Endothelial cell of umbilical vein (primary cell): ENCODE data around the gene ACTMAP. TPM values are rescaled to one million over a fixed set of nuclear protein-coding genes. Genes with fewer than 3 reads are reported as not detected.

Source experiments
- BruUV-seq: library from RNA; stranded (reverse); fragments of 400-500 nt; replicated peaks from 2 replicates; lab custom pipeline; 2021; lab: Mats Ljungman, UMichigan
- CTCF ChIA-PET: fragments of 300-600, 350-600 bp; sonication (Branson Sonifier 250); formaldehyde crosslinking; loops from one replicate; lab custom pipeline; 2021; ENCODE audit warnings: antibody characterized with exemption, inconsistent platforms; lab: Charles Lee
- POLR2A ChIA-PET: fragments of 300-600, 350-600 bp; sonication (Branson Sonifier 250); formaldehyde crosslinking; loops from one replicate; lab custom pipeline; 2021; ENCODE audit warnings: antibody characterized with exemption, inconsistent platforms; lab: Charles Lee
- DNase-seq: peaks from one replicate; pipeline ENCODE4 v3.0.0-alpha.2; 2011; ENCODE audit warnings: low read depth, low spot score
- FAIRE-seq: peaks from 2 replicates; lab custom pipeline; 2011; peaks lifted over from hg19 to GRCh38; lab: Jason Lieb, UNC
- H2AFZ ChIP-seq: 2 replicates; pipeline ENCODE4 v1.6.0; 2012; ENCODE audit warnings: low read depth, low read length, control low read depth, inconsistent platforms
- H3K27ac ChIP-seq: 2 replicates; pipeline ENCODE4 v1.5.1; 2011; ENCODE audit warnings: low read depth, mild to moderate bottlenecking, control low read depth, low read length, moderate library complexity; ENCODE audit not compliant: insufficient read depth
- H3K27me3 ChIP-seq, 2 experiments: 2 replicates each; pipeline versions ENCODE4 v1.6.0 to v1.6.1; 2011; ENCODE audit warnings: low read length in 2 of 2, mixed read lengths in 1 of 2; ENCODE audit not compliant: control insufficient read depth in 2 of 2, insufficient read depth in 2 of 2
- H3K36me3 ChIP-seq, 2 experiments: 2 replicates in 1 of 2; 3 replicates in 1 of 2; pipeline ENCODE4 v1.5.1; 2011; ENCODE audit warnings: low read length in 2 of 2, mild to moderate bottlenecking in 1 of 2, moderate library complexity in 1 of 2; ENCODE audit not compliant: control insufficient read depth in 2 of 2, insufficient read depth in 2 of 2; ENCODE audit errors: extremely low read depth in 1 of 2
- H3K4me1 ChIP-seq: 3 replicates; pipeline ENCODE4 v1.5.1; 2011; ENCODE audit warnings: mild to moderate bottlenecking, low read length; ENCODE audit not compliant: control insufficient read depth, insufficient read depth; ENCODE audit errors: extremely low read depth
- H3K4me2 ChIP-seq: 2 replicates; pipeline ENCODE4 v1.6.1; 2011; ENCODE audit warnings: low read length, control low read depth, mixed read lengths; ENCODE audit not compliant: insufficient read depth
- H3K4me3 ChIP-seq, 3 experiments: fragments of 200-600 bp in 1 of 3; sonication (generic), shearing (Covaris generic) in 1 of 3; replicated peaks in 1 of 3; 2 replicates each; pipeline ENCODE4 v1.5.1; 2011 to 2016; ENCODE audit warnings: control low read depth in 3 of 3, low read length in 3 of 3, mild to moderate bottlenecking in 2 of 3, inconsistent platforms in 1 of 3, low read depth in 1 of 3, moderate library complexity in 1 of 3; ENCODE audit not compliant: insufficient read depth in 1 of 3
- H3K79me2 ChIP-seq: 2 replicates; pipeline ENCODE4 v1.6.0; 2012; ENCODE audit warnings: low read length, inconsistent platforms; ENCODE audit not compliant: control insufficient read depth, insufficient read depth
- H3K9ac ChIP-seq: replicated peaks from 2 replicates; pipeline ENCODE3; 2011; ENCODE audit warnings: low read length, control low read depth; ENCODE audit not compliant: insufficient read depth; ENCODE audit errors: extremely low read depth
- H3K9me1 ChIP-seq: replicated peaks from 3 replicates; pipeline ENCODE4 v1.6.0; 2011; ENCODE audit warnings: mild to moderate bottlenecking, low read length; ENCODE audit not compliant: control insufficient read depth, insufficient read depth; ENCODE audit errors: extremely low read depth
- H3K9me3 ChIP-seq: replicated peaks from 2 replicates; pipeline ENCODE4 v1.5.1; 2012; ENCODE audit warnings: low read length, inconsistent platforms; ENCODE audit not compliant: control insufficient read depth, insufficient read depth
- H4K20me1 ChIP-seq: replicated peaks from 2 replicates; pipeline ENCODE3; 2011; ENCODE audit warnings: mild to moderate bottlenecking, low read length; ENCODE audit not compliant: control insufficient read depth, insufficient read depth; ENCODE audit errors: extremely low read depth
- EZH2 ChIP-seq: IDR thresholded peaks from 2 replicates; pipeline ENCODE4 v1.6.1; 2012; ENCODE audit warnings: borderline replicate concordance, low read depth, mild to moderate bottlenecking, moderate library complexity, low read length, inconsistent platforms; ENCODE audit not compliant: severe bottlenecking
- FOS ChIP-seq: IDR thresholded peaks from 2 replicates; pipeline ENCODE4 v1.6.1; 2011; ENCODE audit warnings: mild to moderate bottlenecking, low read length, moderate library complexity, borderline replicate concordance; ENCODE audit not compliant: insufficient read depth
- GATA2 ChIP-seq: IDR thresholded peaks from 2 replicates; pipeline ENCODE4 v1.7.0; 2011; ENCODE audit warnings: low read depth, mild to moderate bottlenecking, moderate library complexity, mixed read lengths, low read length; ENCODE audit not compliant: insufficient read length, insufficient read depth
- JUN ChIP-seq: IDR thresholded peaks from 2 replicates; pipeline ENCODE4 v1.6.1; 2011; ENCODE audit warnings: borderline replicate concordance, low read depth; ENCODE audit not compliant: insufficient read length, insufficient read depth
- MYC ChIP-seq: IDR thresholded peaks from one replicate; pipeline ENCODE4 v1.6.1; 2011; ENCODE audit warnings: mild to moderate bottlenecking, low read depth, low read length
- POLR2A ChIP-seq: IDR thresholded peaks from 2 replicates; pipeline ENCODE4 v1.6.1; 2012; ENCODE audit warnings: low read depth, mild to moderate bottlenecking, control low read depth, low read length
- POLR2AphosphoS5 ChIP-seq: IDR thresholded peaks from 2 replicates; pipeline ENCODE4 v1.6.1; 2012; ENCODE audit warnings: low read depth, mild to moderate bottlenecking, control low read depth, low read length, moderate library complexity; ENCODE audit not compliant: insufficient read depth
- dilution Hi-C: fragments of 300-500 bp; cut with MboI; formaldehyde crosslinking; loops from one replicate; pipeline ENCODE4 v1.15.0; 2019; ENCODE audit warnings: low sequenced_read_pairs; ENCODE audit not compliant: extremely low pct_ligation_motif_present
- intact Hi-C: fragments of 100-400 bp; cut with micrococcal nuclease; formaldehyde crosslinking; loops from one replicate; pipeline ENCODE4 v1.10.0; 2022
- polyA plus RNA-seq, 4 experiments: library from polyadenylated mRNA; depleted of rRNA in 3 of 4; stranded (reverse) in 3 of 4; unstranded in 1 of 4; fragments of >200 nt; gene quantifications; 2 replicates each; pipeline versions ENCODE4 v1.2.1 to v1.2.3, GENCODE V29; 2011 to 2012; ENCODE audit warnings: missing spikeins in 1 of 4
- total RNA-seq: library from RNA; stranded (reverse); gene quantifications from 2 replicates; pipeline ENCODE4 v1.2.3, GENCODE V29; 2021
- TF ChIP-seq, protein P1 (sequence below), 2 donors: IDR thresholded peaks; 1 replicate in 1 of 2; 2 replicates in 1 of 2; pipeline ENCODE4 v1.5.1; 2011; ENCODE audit warnings: low read length in 2 of 2, mild to moderate bottlenecking in 2 of 2, moderate library complexity in 2 of 2, control low read depth in 1 of 2, inconsistent platforms in 1 of 2, low read depth in 1 of 2; ENCODE audit not compliant: insufficient read depth in 1 of 2; ENCODE audit errors: extremely low read depth in 1 of 2
- TF ChIP-seq, protein P2 (sequence below): IDR thresholded peaks from 2 replicates; pipeline ENCODE4 v1.6.1; 2011; ENCODE audit not compliant: insufficient read depth, insufficient read length

Gene ACTMAP
- total and polyA plus RNA-seq, 2 donors (not counting 3 experiments of a cell fraction or from before 2014, with no cell fraction given) = 5.2 to 9.1 TPM

DNA sequence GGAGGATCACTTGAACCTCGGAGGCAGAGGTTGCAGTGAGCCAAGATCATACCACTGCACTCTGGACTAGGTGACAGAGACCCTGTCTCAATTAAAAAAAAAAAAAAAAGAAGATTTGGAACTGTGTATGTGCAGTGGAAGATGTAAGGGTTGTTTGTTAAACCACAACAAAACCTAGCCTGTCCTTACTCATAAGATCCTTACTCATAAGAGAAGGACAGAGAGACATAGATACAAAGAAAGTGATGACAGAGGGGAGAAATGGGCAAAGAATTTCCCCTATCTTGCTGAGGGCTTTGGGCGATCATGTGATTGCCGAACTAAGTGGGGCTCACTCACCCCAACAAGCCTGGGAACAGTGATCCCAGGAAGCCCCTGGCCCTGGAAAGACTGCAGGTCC lies 25.4 kb downstream of the ACTMAP start:
- intact Hi-C loops = no loop called here
- H3K9me1 ChIP-seq = no peaks in the 10 kb centered on the region
- dilution Hi-C loops = no loop called here
- H3K36me3 ChIP-seq = peaks cover 4 to 12% of the 10 kb centered on the region in 2 experiments
- TF ChIP-seq JUN = no peak
- TF ChIP-seq MYC = no peak
- no peak for TF ChIP-seq POLR2AphosphoS5
- TF ChIP-seq, protein P1, sequence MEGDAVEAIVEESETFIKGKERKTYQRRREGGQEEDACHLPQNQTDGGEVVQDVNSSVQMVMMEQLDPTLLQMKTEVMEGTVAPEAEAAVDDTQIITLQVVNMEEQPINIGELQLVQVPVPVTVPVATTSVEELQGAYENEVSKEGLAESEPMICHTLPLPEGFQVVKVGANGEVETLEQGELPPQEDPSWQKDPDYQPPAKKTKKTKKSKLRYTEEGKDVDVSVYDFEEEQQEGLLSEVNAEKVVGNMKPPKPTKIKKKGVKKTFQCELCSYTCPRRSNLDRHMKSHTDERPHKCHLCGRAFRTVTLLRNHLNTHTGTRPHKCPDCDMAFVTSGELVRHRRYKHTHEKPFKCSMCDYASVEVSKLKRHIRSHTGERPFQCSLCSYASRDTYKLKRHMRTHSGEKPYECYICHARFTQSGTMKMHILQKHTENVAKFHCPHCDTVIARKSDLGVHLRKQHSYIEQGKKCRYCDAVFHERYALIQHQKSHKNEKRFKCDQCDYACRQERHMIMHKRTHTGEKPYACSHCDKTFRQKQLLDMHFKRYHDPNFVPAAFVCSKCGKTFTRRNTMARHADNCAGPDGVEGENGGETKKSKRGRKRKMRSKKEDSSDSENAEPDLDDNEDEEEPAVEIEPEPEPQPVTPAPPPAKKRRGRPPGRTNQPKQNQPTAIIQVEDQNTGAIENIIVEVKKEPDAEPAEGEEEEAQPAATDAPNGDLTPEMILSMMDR (IDR thresholded peaks at IDR 0.05; ENCODE audit: extremely low read depth in 1 of 2, insufficient read depth in 1 of 2, low read depth in 1 of 2, low read length in 2 of 2) = no peak
- no peak for TF ChIP-seq EZH2
- TF ChIP-seq POLR2A = no peak
- no peak for TF ChIP-seq GATA2
- TF ChIP-seq, protein P2, sequence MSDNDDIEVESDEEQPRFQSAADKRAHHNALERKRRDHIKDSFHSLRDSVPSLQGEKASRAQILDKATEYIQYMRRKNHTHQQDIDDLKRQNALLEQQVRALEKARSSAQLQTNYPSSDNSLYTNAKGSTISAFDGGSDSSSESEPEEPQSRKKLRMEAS = no peak
- TF ChIP-seq FOS = no peak
- CTCF ChIA-PET = interaction anchor here (0.9 to 1.1 kb wide), 3 partner anchors 20 to 74 kb away, joined by 3 read pairs; partner anchors contain the start of genes EGLN2 and RAB4B
- peaks cover 28% of the 10 kb centered on the region for H3K4me1 ChIP-seq
- H3K79me2 ChIP-seq = peaks cover 31% of the 10 kb centered on the region
- no peak overlapping the region for H3K4me3 ChIP-seq
- H3K27me3 ChIP-seq = no peaks in the 10 kb centered on the region
- H3K27ac ChIP-seq = no peak overlapping the region
- POLR2A ChIA-PET = no interaction called here
- no peak overlapping the region for H3K9ac ChIP-seq
- no peak overlapping the region for H3K4me2 ChIP-seq
- FAIRE-seq (no peak), DNase-seq (no peak)
- no peak overlapping the region for H2AFZ ChIP-seq
- no peaks in the 10 kb centered on the region for H3K9me3 ChIP-seq
- no TSS peak for BruUV-seq
- no peaks in the 10 kb centered on the region for H4K20me1 ChIP-seq
